ENCODE data around the gene FHOD3.
"Not testable (repeated sequence)": the region's sequence is repeated elsewhere in the genome, so short reads cannot be mapped to it uniquely, and the experiment has no call there.

FHOD3 gene

GRCh38 chr18:36350839-36351469, 53.4 kb downstream of the FHOD3 start:
- no peak for DNase-seq (ENCODE audit: low spot score)

GRCh38 chr18:36352384-36352783, 54.9 kb downstream of the FHOD3 start:
- DNase-seq (ENCODE audit: low spot score): no peak

GRCh38 chr18:36354989-36355388, 57.5 kb downstream of the FHOD3 start:
- DNase-seq (ENCODE audit: low spot score): no peak

GRCh38 chr18:36355511-36355910, 58.0 kb downstream of the FHOD3 start:
- no peak for DNase-seq (ENCODE audit: low spot score)

- DNase-seq (ENCODE audit: low spot score): not testable (repeated sequence)
Observed at GRCh38 chr18:36356741-36357140, 59.2 kb downstream of the FHOD3 start.

GRCh38 chr18:36358141-36358540, 60.6 kb downstream of the FHOD3 start:
- no peak for DNase-seq (ENCODE audit: low spot score)

GRCh38 chr18:36360256-36360909, 62.9 kb downstream of the FHOD3 start:
- no peak for DNase-seq (ENCODE audit: low spot score)

- no peak for DNase-seq (ENCODE audit: low spot score)
Observed at GRCh38 chr18:36364911-36365624, 67.6 kb downstream of the FHOD3 start.

- no peak for DNase-seq (ENCODE audit: low spot score)
Observed at GRCh38 chr18:36365836-36366775, 68.6 kb downstream of the FHOD3 start.

- DNase-seq (ENCODE audit: low spot score): no peak
Observed at GRCh38 chr18:36366994-36367839, 69.7 kb downstream of the FHOD3 start.

GRCh38 chr18:36368889-36369288, 71.4 kb downstream of the FHOD3 start:
- no peak for DNase-seq (ENCODE audit: low spot score)

- no peak for DNase-seq (ENCODE audit: low spot score)
Observed at GRCh38 chr18:36372903-36373311, 75.4 kb downstream of the FHOD3 start.

- no peak for DNase-seq (ENCODE audit: low spot score)
Observed at GRCh38 chr18:36374262-36374661, 76.7 kb downstream of the FHOD3 start.

- DNase-seq (ENCODE audit: low spot score): no peak
Observed at GRCh38 chr18:36375118-36375517, 77.6 kb downstream of the FHOD3 start.

GRCh38 chr18:36376361-36376760, 78.8 kb downstream of the FHOD3 start:
- no peak for DNase-seq (ENCODE audit: low spot score)

- no peak for DNase-seq (ENCODE audit: low spot score)
Observed at GRCh38 chr18:36377626-36378025, 80.1 kb downstream of the FHOD3 start.

GRCh38 chr18:36378205-36378604, 80.7 kb downstream of the FHOD3 start:
- DNase-seq (ENCODE audit: low spot score): no peak

- no peak for DNase-seq (ENCODE audit: low spot score)
Observed at GRCh38 chr18:36379435-36379984, 82.0 kb downstream of the FHOD3 start.

- no peak for DNase-seq (ENCODE audit: low spot score)
Observed at GRCh38 chr18:36380173-36380827, 82.8 kb downstream of the FHOD3 start.

GRCh38 chr18:36381075-36381474, 83.6 kb downstream of the FHOD3 start:
- no peak for DNase-seq (ENCODE audit: low spot score)

All from activated CD4-positive, alpha-beta T cell treated with anti-CD3 and anti-CD28 coated beads, Interleukin-2, Interleukin-4, amounts not matched to agents 100 ng/mL and 50 ng/mL, durations not matched to agents 16 hours and 8 hours (primary cell).